GM12892 (cell line): ENCODE results near the gene PHACTR3.

Experiments
- POLR2A ChIP-seq: IDR thresholded peaks from 2 replicates; pipeline ENCODE4 v1.6.1; 2011; ENCODE audit warnings: low read depth, low read length, control low read depth
- POLR2AphosphoS5 ChIP-seq: IDR thresholded peaks from 2 replicates; pipeline ENCODE4 v1.6.1; 2011; ENCODE audit warnings: low read depth, low read length, control low read depth

DNA sequence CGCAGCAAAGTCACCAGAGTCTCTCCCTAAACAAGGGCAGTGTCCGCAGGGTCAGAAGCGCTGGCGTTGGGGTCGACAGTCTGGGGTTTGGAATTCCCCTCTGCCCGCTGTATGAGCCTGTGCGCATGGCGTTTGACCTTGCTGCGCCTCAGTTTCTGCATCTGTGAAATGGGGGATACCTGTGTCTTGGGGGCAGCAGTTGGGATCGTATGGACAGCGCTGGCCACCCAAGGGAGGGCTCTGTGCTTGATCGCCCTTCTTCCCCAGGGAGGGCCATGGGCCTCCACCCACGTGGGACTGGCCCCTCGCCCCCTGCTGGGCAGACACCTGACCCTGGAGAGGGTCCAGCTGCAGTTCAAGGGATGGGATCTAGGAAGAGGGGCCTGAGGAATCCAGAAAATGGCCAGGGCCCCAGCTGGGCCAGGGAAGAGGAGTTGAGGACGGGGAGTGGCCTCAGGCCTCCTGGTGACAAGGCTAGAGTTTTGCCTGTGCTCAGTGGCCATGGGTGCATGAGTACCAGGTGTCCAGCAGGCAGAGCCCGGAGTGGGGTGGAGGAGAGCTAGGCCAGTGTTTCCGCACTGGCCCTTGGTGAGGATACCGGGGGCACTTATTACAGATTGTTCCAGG, 26.4 kb upstream of the PHACTR3 start:
- TF ChIP-seq POLR2AphosphoS5: no peak
- TF ChIP-seq POLR2A: no peak
